ENCODE data around the gene GPR17. TPM values are rescaled to one million over a fixed set of nuclear protein-coding genes. Genes with fewer than 3 reads are reported as not detected.

Gene GPR17
- total and polyA plus RNA-seq, 10 donors: 0.09 to 1.9 (median 0.24) TPM; not detected in 4

- Histone ChIP-seq H3K4me3 (peak overlapping the region in 2 of 8 donors; percentile 10 to 18), H3K4me1 (peaks cover 79 to 100% (median 100%) of the 10 kb centered on the region in 6 donors), H3K27ac (peak overlapping the region; percentile 42 to 96 (median 82)), H3K27me3 (replicated peaks in 1 of 7) (no peaks in the 10 kb centered on the region), H3K36me3 (peaks cover 0 to 83% (median 6%) of the 10 kb centered on the region in 6 donors), H3K9me3 (no peaks in the 10 kb centered on the region)
- TF ChIP-seq POLR2AphosphoS5 (IDR thresholded peaks at IDR 0.05): peak in 1 of 3 donors; percentile 40
- TF ChIP-seq CTCF (IDR thresholded peaks at IDR 0.05 in 8 of 11, conservative IDR thresholded peaks at IDR 0.05 in 3 of 11): no peak
- intact Hi-C loops (cut with DNase I; ENCODE audit: low total_unique reads): no loop called here
- WGBS, 5 donors: 76 to 91% (median 86%) methylated on average over 10 to 17 of the region's 17 CpGs
- DNase-seq: peak; percentile 80
These were observed 11.2 kb upstream of the GPR17 start for GRCh38 chr2:127634626-127635379.

DNA sequence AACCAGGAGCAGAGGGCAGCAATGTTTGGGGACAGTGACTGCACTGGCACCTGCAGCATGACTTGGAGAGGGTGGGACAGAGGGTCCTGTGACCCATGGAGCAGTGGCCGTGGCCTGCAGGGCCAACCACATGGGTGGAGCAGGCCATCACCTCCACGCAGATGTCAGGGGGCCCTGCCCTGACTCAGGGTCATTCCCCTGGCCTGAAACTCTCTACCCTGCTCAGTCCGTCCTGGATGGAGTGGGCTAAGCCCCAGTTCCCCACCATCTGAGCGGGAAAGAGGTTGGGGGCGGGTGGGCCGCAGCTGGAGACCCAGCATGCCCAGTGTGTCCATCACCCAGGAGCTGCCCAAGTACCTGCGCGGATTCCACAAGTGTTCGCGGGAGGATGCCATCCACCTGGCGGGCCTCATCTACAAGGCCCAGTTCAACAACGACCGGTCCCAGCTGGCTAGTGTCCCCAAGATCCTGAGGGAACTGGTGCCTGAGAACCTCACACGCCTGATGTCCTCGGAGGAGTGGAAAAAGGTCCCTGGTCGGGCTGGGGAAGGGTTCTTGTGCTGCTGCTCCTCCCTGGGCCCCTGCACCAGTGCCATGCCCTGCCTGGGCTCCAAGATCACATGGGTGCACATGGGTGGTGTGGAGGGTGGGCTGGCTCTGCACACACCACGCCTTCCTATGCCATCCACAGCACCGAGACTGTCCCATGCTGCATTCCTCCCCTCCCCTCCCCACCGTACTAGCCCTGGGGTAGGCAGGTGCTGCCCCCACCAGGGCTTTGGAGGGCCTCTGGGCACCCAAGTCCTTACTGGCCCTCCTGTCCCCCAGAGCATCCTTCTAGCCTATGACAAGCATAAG, 10.3 kb upstream of the GPR17 start:
- H3K4me1 ChIP-seq: peaks cover 84 to 100% (median 100%) of the 10 kb centered on the region in 6 donors
- TF ChIP-seq POLR2A (IDR thresholded peaks at IDR 0.05) (no peak), POLR2AphosphoS5 (IDR thresholded peaks at IDR 0.05) (peak in 2 of 3 donors; percentile 11 to 24)
- peak; percentile 78 for DNase-seq
- 82 to 94% (median 91%) methylated on average over 6 to 19 of the region's 19 CpGs for WGBS, 5 donors
- H3K36me3 ChIP-seq: peaks cover 0 to 91% (median 6%) of the 10 kb centered on the region in 6 donors
- H3K4me3 ChIP-seq: peak overlapping the region in 1 of 8 donors; percentile 18
- H3K9me3 ChIP-seq: no peaks in the 10 kb centered on the region
- intact Hi-C loops (cut with DNase I; ENCODE audit: low total_unique reads): no loop called here
- peak overlapping the region; percentile 78 to 96 (median 92) for H3K27ac ChIP-seq
- H3K27me3 ChIP-seq (replicated peaks in 1 of 7): no peaks in the 10 kb centered on the region

DNA sequence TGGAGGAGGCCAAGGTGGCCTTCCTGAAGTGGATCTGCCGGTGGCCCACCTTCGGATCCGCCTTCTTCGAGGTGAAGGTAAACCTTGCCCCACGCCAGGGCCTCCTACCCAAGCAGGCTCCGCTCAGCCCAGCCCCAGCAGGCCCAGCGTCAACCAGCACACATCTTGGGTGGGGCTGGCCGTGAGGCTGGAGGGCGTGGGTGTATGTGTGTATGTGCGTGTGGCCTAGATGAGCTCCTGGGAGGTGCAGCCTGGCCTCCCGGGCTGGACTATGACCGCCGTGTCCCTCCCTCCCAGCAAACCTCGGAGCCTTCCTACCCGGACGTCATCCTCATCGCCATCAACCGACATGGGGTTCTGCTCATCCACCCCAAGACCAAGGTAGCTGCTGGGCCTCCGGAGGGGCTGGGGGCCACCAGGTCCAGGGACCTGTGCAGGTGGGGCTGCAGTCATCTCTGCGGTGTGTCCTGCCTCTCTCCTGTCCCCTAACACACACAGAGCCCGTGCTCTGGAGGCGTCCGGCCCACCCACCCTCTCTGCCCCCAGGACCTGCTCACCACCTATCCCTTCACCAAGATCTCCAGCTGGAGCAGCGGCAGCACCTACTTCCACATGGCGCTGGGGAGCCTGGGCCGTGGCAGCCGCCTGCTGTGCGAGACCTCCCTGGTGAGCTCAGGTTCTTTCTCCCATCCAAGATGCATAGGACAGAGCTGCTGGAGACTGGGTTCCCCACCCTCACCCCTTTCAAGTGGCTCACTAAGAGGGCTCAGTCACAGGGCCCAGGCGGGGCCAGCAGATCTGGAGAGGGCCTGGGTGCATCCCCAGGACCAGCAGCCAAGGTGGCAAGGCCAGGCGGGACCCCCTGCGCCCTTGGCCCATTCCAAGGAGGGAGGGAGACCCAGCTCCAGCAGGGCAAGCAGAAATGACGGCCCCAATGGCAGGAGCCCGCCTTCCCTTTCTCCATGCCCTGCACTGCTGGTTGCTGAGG, 9.4 kb upstream of the GPR17 start:
- H3K27ac ChIP-seq: peak overlapping the region; percentile 78 to 96 (median 92)
- peaks cover 84 to 100% (median 100%) of the 10 kb centered on the region in 6 donors for H3K4me1 ChIP-seq
- WGBS, 5 donors: 86 to 93% (median 89%) methylated on average over 19 to 33 of the region's 33 CpGs
- H3K4me3 ChIP-seq: peak overlapping the region in 1 of 8 donors; percentile 51
- TF ChIP-seq POLR2A (IDR thresholded peaks at IDR 0.05) (no peak), POLR2AphosphoS5 (IDR thresholded peaks at IDR 0.05) (peak; percentile 34 to 74 (median 37))
- peaks cover 0 to 92% (median 6%) of the 10 kb centered on the region in 6 donors for H3K36me3 ChIP-seq
- H3K9me3 ChIP-seq: no peaks in the 10 kb centered on the region
- intact Hi-C loops (cut with DNase I; ENCODE audit: low total_unique reads): no loop called here
- H3K27me3 ChIP-seq (replicated peaks in 1 of 7): no peaks in the 10 kb centered on the region
- DNase-seq: peak; percentile 83

- intact Hi-C loops (cut with DNase I; ENCODE audit: low total_unique reads): no loop called here
- Histone ChIP-seq H3K4me1 (peaks cover 84 to 100% (median 100%) of the 10 kb centered on the region in 6 donors), H3K36me3 (peaks cover 0 to 87% (median 6%) of the 10 kb centered on the region in 6 donors), H3K27me3 (replicated peaks in 1 of 7) (no peaks in the 10 kb centered on the region), H3K4me3 (peak overlapping the region in 1 of 8 donors; percentile 51), H3K27ac (peak overlapping the region; percentile 78 to 96 (median 92)), H3K9me3 (no peaks in the 10 kb centered on the region)
- DNase-seq: peak; percentile 88
- TF ChIP-seq CTCF (IDR thresholded peaks at IDR 0.05 in 8 of 11, conservative IDR thresholded peaks at IDR 0.05 in 3 of 11) (no peak), POLR2AphosphoS5 (IDR thresholded peaks at IDR 0.05) (peak in 2 of 3 donors; percentile 37 to 77)
- 65 to 86% (median 74%) methylated on average over 5 to 13 of the region's 13 CpGs for WGBS, 5 donors
These were observed 8.7 kb upstream of the GPR17 start for GRCh38 chr2:127637236-127637630.

Data from spleen (tissue), 11 donors.